Left forelimb (tissue), 1 donor: ENCODE data around the gene MED23.

Experiments
- DNase-seq: peaks from one replicate; pipeline ENCODE4 v3.0.0-alpha.2; 2018; ENCODE audit warnings: low spot score

Gene MED23, protein sequence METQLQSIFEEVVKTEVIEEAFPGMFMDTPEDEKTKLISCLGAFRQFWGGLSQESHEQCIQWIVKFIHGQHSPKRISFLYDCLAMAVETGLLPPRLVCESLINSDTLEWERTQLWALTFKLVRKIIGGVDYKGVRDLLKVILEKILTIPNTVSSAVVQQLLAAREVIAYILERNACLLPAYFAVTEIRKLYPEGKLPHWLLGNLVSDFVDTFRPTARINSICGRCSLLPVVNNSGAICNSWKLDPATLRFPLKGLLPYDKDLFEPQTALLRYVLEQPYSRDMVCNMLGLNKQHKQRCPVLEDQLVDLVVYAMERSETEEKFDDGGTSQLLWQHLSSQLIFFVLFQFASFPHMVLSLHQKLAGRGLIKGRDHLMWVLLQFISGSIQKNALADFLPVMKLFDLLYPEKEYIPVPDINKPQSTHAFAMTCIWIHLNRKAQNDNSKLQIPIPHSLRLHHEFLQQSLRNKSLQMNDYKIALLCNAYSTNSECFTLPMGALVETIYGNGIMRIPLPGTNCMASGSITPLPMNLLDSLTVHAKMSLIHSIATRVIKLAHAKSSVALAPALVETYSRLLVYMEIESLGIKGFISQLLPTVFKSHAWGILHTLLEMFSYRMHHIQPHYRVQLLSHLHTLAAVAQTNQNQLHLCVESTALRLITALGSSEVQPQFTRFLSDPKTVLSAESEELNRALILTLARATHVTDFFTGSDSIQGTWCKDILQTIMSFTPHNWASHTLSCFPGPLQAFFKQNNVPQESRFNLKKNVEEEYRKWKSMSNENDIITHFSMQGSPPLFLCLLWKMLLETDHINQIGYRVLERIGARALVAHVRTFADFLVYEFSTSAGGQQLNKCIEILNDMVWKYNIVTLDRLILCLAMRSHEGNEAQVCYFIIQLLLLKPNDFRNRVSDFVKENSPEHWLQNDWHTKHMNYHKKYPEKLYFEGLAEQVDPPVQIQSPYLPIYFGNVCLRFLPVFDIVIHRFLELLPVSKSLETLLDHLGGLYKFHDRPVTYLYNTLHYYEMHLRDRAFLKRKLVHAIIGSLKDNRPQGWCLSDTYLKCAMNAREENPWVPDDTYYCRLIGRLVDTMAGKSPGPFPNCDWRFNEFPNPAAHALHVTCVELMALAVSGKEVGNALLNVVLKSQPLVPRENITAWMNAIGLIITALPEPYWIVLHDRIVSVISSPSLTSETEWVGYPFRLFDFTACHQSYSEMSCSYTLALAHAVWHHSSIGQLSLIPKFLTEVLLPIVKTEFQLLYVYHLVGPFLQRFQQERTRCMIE (N-terminal part only)

DNA sequence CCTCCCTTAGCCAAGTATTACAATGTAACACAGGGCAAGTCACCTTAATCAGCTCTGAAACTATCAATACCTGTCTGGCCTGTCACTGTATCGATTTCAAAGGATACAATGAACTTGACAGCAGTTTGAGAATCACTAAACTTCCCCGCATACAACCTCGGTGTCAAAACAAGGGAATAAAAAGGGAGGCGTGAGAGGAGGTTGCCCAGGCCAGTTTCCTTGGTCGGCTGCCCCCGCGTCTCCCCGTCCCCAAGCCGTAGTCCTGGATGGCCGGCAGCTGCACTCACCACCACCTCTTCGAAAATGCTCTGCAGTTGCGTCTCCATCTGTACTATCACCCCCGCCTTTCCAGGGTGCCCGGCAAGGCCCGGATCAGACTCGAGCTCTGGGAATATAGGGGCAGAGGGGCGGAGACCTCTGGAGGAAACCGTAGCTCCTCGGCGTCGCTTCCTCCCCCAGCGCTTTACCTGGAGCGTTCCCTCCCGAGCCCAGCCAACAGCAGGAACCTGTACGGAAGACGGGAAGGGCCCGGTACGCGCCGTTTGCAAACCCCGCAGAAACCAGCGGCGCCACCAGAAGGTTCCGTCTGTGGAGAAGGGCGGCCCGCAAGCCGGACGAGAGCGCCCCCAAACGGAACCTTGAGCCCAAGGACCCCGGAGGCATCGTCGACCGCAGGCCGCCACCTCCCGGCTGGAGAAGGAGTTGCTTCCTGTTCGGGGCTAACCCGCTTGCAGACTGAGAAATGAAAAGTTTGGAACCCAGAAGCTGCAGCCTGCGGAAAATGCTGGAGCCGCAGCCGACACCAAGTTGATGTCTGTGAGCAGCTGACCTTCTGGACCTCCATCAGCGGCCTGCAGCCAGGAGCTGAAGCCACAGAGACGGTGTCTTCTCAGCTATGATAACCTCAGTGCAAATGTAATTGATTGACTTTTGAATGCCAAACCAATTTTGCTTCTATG is at the start of gene MED23:
Gene MED23, minus strand, starts transcription at position 519 of the 959 bp plus-strand sequence. Its CDS starts 193 bp downstream, at position 326.
- DNase-seq = peak; percentile 98

DNA sequence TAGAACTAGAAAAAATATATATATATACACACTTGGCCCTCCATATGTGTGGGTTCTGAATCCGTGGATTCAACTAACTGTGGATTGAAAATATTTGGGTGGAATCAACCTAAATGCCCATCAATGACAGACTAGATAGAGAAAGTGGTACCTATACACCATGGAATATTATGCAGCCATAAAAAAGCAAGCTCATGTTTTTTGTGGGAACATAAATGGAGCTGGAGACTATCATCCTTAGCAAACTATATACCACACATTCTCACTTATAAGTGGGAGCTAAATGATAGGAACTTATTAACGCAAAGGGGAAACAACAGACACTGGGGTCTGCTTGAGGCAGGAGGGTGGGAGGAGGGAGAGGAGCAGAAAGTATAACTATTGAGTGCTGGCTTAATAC is 45.1 kb upstream of the MED23 start:
- no peak for DNase-seq

DNA sequence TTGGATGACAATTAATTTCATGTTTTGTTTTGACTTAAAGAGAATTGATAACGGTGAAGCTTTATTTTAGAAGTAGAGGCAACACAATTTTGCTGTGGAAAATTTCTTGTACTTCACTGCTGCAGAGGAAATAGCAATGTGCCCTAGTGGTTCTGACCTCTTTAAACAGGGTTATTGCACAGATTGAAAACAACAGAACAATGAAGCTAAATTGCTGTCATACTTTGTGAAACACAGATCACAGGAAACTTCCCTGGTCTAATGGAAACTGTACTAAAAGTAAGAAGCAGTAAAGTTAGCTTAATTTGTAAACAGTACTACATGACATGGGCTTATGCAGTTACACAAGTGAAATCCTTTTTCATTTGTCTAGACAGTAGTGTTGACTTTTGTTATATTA is 41.8 kb upstream of the MED23 start:
- no peak for DNase-seq

DNA sequence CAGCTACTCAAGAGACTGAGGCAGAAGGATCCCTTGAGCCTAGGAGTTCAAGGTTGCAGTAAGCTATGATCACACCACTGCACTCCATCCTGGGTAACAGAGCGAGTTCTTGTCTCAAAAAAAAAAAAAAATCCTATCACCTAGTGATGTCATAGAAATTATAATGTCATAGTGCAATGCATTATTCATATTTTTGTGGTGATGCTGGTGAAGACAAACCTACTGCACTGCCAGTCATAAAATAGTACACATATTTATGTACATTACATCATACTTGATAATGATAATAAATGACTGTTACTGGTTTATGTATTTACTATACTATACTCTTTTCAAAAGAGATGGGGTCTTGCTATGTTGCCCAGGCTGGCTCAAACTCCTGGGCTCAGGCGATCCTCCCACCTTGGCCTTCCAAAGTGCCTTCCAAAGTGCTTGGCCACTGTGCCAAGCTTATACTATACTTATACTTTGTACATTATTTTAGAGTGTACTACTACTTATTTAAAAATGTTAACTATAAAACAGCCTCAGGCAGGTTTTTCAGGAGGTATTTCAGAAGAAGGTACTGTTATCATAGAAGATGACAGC is 35.6 kb upstream of the MED23 start:
- no peak for DNase-seq

DNA sequence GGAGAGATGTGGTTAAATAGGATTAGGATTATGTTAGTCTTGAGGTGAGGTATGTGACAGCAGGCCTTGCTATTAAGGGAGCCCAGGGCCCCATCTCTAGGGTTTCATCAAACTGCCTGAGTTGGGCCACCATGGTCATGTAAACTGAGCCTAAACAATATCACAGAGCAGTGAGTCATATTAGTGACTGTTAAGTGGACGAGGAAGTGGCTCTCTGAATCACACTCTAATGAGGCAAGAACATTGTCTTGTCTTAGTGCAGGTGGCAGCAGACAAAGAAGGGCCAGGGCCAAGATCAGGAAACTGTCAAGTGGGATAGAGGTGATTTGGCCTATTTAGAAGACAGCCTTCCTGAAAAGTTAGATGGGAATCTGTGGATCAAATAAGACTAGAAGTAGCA is 32.2 kb upstream of the MED23 start:
- no peak for DNase-seq

DNA sequence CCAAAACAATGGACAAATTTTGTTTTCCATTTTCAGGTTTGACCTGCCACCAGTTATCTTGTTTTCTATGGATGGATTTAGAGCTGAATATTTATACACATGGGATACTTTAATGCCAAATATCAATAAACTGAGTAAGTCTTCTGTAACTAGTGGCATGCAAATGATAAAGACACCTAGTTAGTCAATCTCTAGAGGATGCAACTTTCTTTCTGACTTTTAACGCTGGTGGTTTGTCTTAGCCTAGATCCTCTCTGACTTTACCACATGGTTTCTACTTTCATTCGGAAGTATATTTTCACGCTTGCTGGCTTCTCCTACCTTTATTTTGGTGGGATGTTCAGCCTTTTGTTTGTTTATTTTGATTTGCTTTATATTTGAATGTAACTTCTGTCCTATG is 30.2 kb upstream of the MED23 start:
- no peak for DNase-seq

DNA sequence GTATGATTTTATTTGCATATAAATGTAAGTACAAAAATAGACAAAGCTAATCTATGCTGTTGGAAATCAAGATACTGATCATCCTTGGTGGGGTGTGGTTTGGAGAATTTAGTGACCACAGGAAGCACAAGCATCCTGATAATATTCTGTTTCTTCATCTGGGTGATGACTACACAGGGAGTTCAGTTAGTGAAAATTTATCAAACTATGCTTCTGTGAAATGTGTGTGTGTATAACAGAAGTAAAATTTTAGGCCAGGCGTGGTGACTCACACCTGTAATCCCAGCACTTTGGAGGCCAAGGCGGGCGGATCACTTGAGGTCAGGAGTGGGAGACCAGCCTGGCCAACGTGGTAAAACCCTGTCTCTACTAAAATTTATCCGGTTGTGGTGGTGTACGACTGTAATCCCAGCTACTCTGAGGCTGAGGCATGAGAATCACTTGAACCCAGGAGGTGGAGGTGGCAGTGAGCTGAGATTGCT is 29.6 kb upstream of the MED23 start:
- no peak for DNase-seq

DNA sequence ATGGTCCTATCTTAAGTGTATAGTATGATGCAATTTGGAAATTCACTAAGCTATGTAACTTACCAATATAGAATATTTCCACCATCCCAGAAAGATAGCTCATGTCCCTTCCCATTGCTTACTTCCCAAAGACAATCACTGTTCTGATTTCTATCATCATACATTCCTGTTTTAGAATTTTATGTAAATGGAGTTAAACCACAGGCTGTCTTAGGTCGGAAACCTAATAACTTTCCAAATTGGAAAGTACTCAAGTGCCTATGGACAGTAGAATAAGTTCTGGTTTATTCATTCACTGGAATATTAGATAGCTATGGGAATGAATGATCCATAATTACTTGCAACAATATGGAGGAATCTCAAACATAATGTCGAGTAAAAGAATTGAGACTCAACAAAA is 29.2 kb upstream of the MED23 start:
- DNase-seq = no peak

DNA sequence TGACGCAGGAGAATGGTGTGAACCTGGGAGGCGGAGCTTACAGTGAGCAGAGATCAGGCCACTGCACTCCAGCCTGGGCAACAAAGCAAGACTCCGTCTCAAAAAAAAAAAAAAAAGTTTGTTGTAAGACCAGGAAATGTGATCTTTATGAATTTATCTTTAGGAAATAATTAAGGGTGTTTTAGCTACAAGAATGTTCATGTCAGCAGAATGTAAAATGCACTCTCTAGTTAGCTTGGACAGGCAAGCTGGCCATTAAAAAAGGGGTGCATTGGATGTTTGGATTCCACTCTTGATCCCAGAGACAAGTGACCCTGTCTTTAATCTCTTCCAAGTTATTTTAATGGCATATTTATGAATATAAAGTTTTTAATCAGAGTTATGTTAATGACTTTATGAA is 28.6 kb upstream of the MED23 start:
- no peak for DNase-seq

DNA sequence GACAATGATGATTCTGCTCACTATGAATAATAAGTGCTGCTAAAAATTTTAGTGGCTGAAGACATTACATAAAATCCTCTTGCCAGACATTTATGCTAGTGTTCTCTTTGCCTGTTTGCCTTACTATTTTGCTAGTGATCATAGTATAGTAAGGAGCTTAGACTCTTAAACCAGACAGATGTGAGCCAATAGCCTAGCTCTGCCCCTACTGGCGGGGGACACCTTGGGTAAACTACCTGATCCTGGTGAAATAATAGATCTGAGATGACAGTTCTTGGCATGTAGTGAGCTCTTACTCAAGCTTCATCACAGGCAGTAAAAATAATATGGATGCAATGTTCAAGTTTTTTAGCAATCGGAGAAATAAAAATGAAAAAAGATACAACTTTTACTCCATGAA is 27.9 kb upstream of the MED23 start:
- DNase-seq = no peak

DNA sequence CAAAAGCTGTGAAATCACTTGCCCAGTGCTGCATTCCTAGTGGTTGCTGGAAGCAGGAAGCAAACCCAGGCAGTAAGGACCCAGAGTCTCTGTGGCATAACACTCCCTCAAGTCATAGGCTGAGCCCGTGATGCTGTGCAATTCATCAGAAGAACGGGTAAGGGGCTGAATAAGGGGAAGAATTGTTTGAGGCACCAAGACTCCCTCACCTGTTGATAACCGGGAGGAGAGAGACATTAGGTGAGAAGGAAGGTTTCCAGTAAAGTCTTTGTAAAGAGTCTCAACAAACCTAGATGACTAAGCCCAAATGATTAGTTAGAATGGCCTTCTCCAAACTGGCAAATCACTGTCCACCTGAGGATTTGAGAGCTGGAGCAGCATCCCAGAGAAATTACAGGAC is 27.3 kb upstream of the MED23 start:
- DNase-seq = no peak

DNA sequence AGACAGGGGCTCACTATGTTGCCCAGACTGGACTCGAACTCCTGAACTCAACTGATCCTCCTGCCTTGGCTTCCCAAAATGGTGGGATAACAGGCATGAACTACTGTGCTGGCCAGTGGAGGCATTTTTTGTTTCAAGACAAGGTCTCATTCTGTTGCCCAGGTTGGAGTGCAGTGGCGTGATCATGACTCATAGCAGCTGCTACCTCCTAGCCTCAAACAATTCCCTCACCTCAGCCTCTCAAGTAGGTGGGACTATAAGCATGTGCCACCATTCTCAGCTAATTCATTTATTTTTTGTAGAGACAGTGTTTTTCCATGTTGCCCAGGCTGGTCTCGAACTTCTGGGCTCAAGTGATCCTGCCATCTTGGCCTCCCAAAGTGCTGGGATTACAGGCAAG is 26.3 kb upstream of the MED23 start:
- DNase-seq = no peak

DNA sequence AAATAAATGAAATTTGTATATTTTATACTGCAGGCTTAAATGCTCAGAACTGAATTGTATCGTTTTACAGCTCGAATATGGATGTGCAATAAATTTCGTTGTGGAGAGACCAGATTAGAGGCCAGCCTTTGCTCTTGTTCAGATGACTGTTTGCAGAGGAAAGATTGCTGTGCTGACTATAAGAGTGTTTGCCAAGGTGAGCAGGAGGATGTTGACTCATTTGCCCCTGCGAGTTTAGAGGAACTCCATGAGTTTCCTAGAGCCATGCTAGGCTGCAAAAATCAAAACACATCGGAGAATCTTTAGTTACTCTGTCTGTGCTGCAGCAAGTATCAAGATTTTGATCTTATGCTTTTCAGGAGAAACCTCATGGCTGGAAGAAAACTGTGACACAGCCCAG is 24.4 kb upstream of the MED23 start:
- no peak for DNase-seq

DNA sequence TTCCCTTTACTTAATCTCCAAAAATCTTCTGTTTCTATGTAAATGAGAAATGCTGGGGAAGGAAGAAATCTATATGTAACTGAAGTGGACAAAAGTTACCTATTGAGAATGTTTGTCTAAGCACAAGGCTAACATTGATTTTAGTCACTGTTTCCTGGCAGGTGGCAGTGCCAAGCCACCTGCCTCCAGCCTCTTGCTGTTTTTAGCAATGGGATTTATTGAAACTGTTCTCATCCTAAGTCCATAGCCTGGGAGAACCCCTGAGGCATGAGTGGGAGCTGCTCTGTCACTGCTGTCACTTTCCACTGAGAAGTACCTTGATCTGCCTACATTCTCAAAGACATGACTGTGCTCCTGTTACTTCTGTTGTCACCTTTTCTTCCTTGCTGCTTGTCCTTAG is 23.7 kb upstream of the MED23 start:
- no peak for DNase-seq

DNA sequence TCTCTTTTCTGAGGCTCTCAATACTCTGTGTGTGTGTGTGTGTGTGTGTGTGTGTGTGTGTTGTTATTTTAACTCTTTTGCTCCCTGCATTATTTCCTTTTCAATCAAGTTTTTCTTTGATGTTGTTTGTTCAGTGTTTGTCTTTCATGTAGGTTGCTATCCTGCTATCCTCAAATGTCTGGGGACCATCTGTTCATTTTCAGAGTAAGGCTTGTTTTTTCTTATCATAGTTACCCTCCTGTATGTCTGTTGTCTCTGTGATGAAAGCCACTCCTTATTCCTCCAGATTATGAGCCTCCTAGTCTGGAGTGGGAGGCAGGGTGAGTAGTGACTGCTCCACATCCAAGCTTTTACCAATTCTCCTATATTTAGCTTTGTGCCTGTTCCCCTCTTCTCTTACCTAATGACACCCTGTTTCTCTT is 18.2 kb upstream of the MED23 start:
- no peak for DNase-seq

DNA sequence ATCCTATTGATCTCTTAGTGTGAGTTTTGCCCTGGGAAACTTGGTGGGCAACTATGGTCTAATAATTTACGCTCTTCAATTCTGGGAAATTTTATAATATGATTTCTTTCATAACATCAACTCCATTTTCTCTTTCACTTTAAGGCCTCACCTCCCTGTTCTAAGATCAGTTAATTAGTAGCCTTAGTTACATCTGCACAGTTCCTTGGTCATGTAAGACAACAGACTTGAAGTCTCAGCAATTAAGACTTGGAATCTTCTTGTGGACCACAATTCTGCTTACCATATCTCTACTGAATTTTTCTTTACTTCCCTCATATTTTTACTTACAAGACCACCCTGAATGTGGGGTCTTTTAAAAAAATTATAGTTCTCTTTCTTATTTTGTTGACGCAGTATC is 17.8 kb upstream of the MED23 start:
- DNase-seq = no peak

DNA sequence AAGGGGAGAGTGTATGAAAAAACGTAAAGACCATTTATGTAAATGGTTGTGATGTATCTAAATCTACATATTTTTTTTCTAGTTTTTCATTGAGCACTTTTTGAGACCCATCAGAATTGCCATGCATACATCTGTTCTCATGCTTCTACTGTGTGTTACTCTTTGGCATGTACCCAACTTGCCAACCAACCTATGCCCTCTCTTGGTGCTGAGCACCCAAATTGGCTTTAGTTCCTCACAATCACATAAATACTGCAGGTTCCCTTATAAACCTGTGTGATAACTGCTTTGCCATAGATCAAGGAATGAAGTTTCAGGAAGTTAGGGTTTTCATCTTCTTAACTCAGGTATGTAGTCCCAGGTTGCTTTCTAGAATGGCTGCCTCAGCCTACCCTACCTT is 16.9 kb upstream of the MED23 start:
- no peak for DNase-seq

DNA sequence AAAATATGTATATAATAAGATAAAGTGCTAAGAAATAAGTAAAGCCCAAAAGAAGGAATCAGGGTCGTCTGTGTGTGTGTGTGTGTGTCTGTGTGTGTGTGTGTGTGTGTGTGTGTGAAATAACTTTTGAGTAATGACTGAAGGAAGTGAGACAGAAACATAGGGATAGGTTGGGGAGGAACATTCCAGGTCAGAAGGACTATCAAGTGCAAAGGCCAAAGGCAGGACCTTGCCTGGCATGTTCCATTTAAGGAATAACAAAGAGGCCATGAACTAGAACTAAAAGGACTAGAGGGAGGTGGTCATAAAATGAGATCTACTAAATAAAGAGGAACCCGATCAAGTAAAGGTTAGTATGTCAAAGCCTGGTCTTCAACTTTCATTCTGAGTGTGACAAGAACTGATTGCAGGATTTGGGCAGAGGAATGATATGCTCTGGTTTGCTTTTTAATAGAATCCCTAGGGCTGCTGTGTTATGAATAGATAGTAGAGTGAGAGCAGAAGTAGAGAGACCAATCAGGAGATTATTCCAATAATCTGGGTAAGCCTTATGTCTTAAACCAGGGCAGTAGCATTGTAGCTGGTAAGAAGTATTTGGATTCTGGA is 15.9 kb upstream of the MED23 start:
- no peak for DNase-seq

DNA sequence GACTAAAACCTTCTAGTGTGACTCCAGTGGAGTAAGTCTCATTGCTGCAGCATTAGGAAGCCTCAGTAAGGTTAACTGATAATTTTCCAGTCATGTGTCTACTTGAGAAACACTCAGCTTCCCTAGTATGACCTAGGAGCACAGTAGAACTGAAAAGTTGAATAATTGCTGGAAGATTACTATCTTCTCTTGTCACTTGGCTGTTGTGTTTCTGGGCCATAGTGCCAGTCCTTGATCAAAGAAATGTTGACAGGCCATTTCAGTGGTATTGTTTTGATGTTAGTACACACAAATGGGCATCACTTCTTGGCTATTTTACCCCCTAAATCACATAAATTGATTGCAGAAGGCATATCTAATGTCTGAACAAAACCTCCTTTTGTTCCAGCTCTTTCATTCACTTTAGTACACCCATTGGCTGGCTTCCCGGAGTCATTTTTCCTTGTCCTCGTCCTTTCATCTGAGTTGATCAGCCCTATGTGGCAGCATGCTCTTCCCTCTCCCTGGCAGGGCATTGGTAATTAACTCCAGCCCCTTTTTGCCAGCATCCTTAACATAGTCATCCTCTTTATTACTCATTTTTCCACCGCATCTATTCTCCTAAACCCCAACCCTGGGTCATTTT is 15.1 kb upstream of the MED23 start:
- DNase-seq = no peak

DNA sequence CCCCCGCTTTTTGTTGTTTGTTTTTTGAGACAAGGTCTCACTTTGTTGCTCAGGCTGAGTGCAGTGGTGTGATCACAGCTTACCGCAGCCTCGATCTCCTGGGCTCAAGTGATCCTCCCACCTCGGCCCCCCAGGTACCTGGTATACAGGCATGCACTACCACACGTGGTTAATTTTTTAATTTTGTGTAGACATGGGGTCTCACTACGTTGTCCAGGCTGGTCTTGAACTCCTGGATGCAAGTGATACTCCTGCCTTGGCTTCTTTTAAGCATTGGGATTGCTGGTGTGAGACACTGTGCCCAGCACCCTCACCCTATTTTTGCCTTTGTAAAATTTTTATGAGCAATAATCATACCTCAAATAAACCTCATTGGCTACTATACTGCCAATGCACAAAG is 14.5 kb upstream of the MED23 start:
- DNase-seq = no peak
